Fibroblast of lung (primary cell): ENCODE results near the gene PCDH12. TPM values are rescaled to one million over a fixed set of nuclear protein-coding genes. Genes with fewer than 3 reads are reported as not detected.

ENCODE experiments used
- DNase-seq, 2 donors: peaks; one replicate each; pipeline versions ENCODE4 v3.0.0 to v3.0.0-alpha.2; 2010; ENCODE audit warnings: low read depth in 2 of 2
- H2AFZ ChIP-seq: 2 replicates; pipeline ENCODE4 v1.5.1; 2012; ENCODE audit warnings: low read length, control low read depth, inconsistent platforms
- H3K27ac ChIP-seq: 2 replicates; pipeline ENCODE4 v1.5.1; 2011; ENCODE audit warnings: low read length, control low read depth; ENCODE audit not compliant: insufficient read depth
- H3K27me3 ChIP-seq: 2 replicates; pipeline ENCODE4 v1.5.1; 2011; ENCODE audit warnings: mild to moderate bottlenecking, low read length; ENCODE audit not compliant: control insufficient read depth, insufficient read depth
- H3K36me3 ChIP-seq: 2 replicates; pipeline ENCODE4 v1.5.1; 2011; ENCODE audit warnings: low read length; ENCODE audit not compliant: control insufficient read depth, insufficient read depth
- H3K4me1 ChIP-seq: 2 replicates; pipeline ENCODE4 v1.5.1; 2011; ENCODE audit warnings: low read length; ENCODE audit not compliant: control insufficient read depth, insufficient read depth; ENCODE audit errors: extremely low read depth
- H3K4me2 ChIP-seq: 2 replicates; pipeline ENCODE4 v1.5.1; 2011; ENCODE audit warnings: low read length, control low read depth; ENCODE audit not compliant: insufficient read depth; ENCODE audit errors: extremely low read depth
- H3K4me3 ChIP-seq, 4 experiments: fragments of 200-600 bp in 1 of 4; sonication (generic) in 1 of 4; replicated peaks in 1 of 4; 2 replicates each; pipeline ENCODE4 v1.5.1; 2011 to 2016; ENCODE audit warnings: low read length in 4 of 4, low read depth in 3 of 4, mild to moderate bottlenecking in 3 of 4, control low read depth in 2 of 4, inconsistent platforms in 1 of 4, mixed read lengths in 1 of 4; ENCODE audit not compliant: insufficient read depth in 1 of 4; ENCODE audit errors: control extremely low read depth in 1 of 4
- H3K79me2 ChIP-seq: 2 replicates; pipeline ENCODE4 v1.5.1; 2012; ENCODE audit warnings: mild to moderate bottlenecking, low read length, inconsistent platforms; ENCODE audit not compliant: control insufficient read depth, insufficient read depth
- H3K9ac ChIP-seq: 2 replicates; pipeline ENCODE4 v1.5.1; 2011; ENCODE audit warnings: mild to moderate bottlenecking, low read length, control low read depth; ENCODE audit not compliant: insufficient read depth
- H3K9me3 ChIP-seq: 2 replicates; pipeline ENCODE4 v1.5.1; 2012; ENCODE audit warnings: low read depth, low read length; ENCODE audit not compliant: control insufficient read depth, insufficient read depth
- H4K20me1 ChIP-seq: 2 replicates; pipeline ENCODE4 v1.5.1; 2011; ENCODE audit warnings: low read length; ENCODE audit not compliant: control insufficient read depth, insufficient read depth; ENCODE audit errors: extremely low read depth
- CTCF ChIP-seq, 2 donors: IDR thresholded peaks in 1 of 2; conservative IDR thresholded peaks in 1 of 2; 1 replicate in 1 of 2; 2 replicates in 1 of 2; pipeline ENCODE4 v1.5.1; 2011 to 2012; ENCODE audit warnings: low read length in 2 of 2, control low read depth in 1 of 2, inconsistent platforms in 1 of 2, low read depth in 1 of 2, mild to moderate bottlenecking in 1 of 2
- EZH2 ChIP-seq: IDR thresholded peaks from 2 replicates; pipeline ENCODE4 v1.5.1; 2012; ENCODE audit warnings: low read length, control low read depth, mild to moderate bottlenecking; ENCODE audit errors: missing control alignments
- polyA plus RNA-seq, 2 donors: library from polyadenylated mRNA; depleted of rRNA in 1 of 2; stranded (reverse) in 1 of 2; unstranded in 1 of 2; fragments of >200 nt; gene quantifications; 2 replicates each; pipeline ENCODE4 v1.2.1, GENCODE V29; 2011 to 2012; ENCODE audit warnings: missing spikeins in 1 of 2
- total RNA-seq: library from RNA; depleted of rRNA; stranded (reverse); fragments of >200 nt; gene quantifications from 2 replicates; pipeline ENCODE4 v1.2.1, GENCODE V29; 2014

PCDH12 gene
- total and polyA plus RNA-seq, 2 donors (not counting 1 experiment from before 2014, with no cell fraction given), result under 0.01 to 0.02 TPM

- Histone ChIP-seq H3K36me3 (peaks cover 9% of the 10 kb centered on the region), H3K27ac (no peak overlapping the region), H3K9me3 (no peaks in the 10 kb centered on the region), H3K4me2 (no peak overlapping the region), H3K79me2 (no peaks in the 10 kb centered on the region), H3K4me3 (no peak overlapping the region), H2AFZ (no peak overlapping the region), H4K20me1 (no peaks in the 10 kb centered on the region), H3K9ac (no peak overlapping the region), H3K27me3 (no peaks in the 10 kb centered on the region), H3K4me1 (peaks cover 7% of the 10 kb centered on the region)
- no peak for TF ChIP-seq CTCF (conservative IDR thresholded peaks at IDR 0.05 in 1 of 2, IDR thresholded peaks at IDR 0.05 in 1 of 2; ENCODE audit: low read depth in 1 of 2, low read length in 2 of 2)
- TF ChIP-seq EZH2, result no peak
- DNase-seq, result peak; percentile 12 to 30
These were observed 16.7 kb downstream of the PCDH12 start for GRCh38 chr5:141941307-141941706.

GRCh38 chr5:141940695-141941271, 17.2 kb downstream of the PCDH12 start:
- Histone ChIP-seq H3K36me3 (peaks cover 10% of the 10 kb centered on the region), H3K4me1 (peaks cover 7% of the 10 kb centered on the region), H3K9me3 (no peaks in the 10 kb centered on the region), H3K4me2 (no peak overlapping the region), H3K4me3 (no peak overlapping the region), H4K20me1 (no peaks in the 10 kb centered on the region), H3K79me2 (no peaks in the 10 kb centered on the region), H2AFZ (no peak overlapping the region), H3K9ac (no peak overlapping the region), H3K27ac (no peak overlapping the region), H3K27me3 (no peaks in the 10 kb centered on the region)
- TF ChIP-seq CTCF (conservative IDR thresholded peaks at IDR 0.05 in 1 of 2, IDR thresholded peaks at IDR 0.05 in 1 of 2; ENCODE audit: low read depth in 1 of 2, low read length in 2 of 2) (peak; percentile 16 to 30), EZH2 (no peak)
- DNase-seq, result peak; percentile 36 to 67

GRCh38 chr5:141935538-141935937, 22.5 kb downstream of the PCDH12 start:
- no peak overlapping the region for H2AFZ ChIP-seq
- TF ChIP-seq CTCF (conservative IDR thresholded peaks at IDR 0.05 in 1 of 2, IDR thresholded peaks at IDR 0.05 in 1 of 2; ENCODE audit: low read depth in 1 of 2, low read length in 2 of 2) (no peak), EZH2 (no peak)
- DNase-seq, result no peak
- no peak overlapping the region for H3K27ac ChIP-seq
- no peak overlapping the region for H3K4me3 ChIP-seq
- no peaks in the 10 kb centered on the region for H4K20me1 ChIP-seq
- no peaks in the 10 kb centered on the region for H3K79me2 ChIP-seq
- H3K36me3 ChIP-seq, result peaks cover 27% of the 10 kb centered on the region
- no peak overlapping the region for H3K4me2 ChIP-seq
- no peaks in the 10 kb centered on the region for H3K27me3 ChIP-seq
- H3K4me1 ChIP-seq, result peaks cover 2% of the 10 kb centered on the region
- H3K9me3 ChIP-seq, result no peaks in the 10 kb centered on the region
- H3K9ac ChIP-seq, result no peak overlapping the region
